HEK293 (cell line): ENCODE data around the gene CADM1.

Experiments
- CTCF ChIA-PET: fragments of 350-600 bp; formaldehyde crosslinking; extraction: SDS; loops from one replicate; lab custom pipeline; 2021; ENCODE audit warnings: antibody characterized with exemption; lab: Yijun Ruan, JAX
- POLR2A ChIA-PET: fragments of 300-600 bp; formaldehyde crosslinking; extraction: SDS; loops from one replicate; lab custom pipeline; 2020; ENCODE audit warnings: antibody characterized with exemption, inconsistent platforms; lab: Yijun Ruan, JAX
- H3K27ac ChIP-seq: fragments of 200-500 bp; sonication (Bioruptor generic); 2 replicates; pipeline ENCODE4 v1.5.1; 2014; ENCODE audit warnings: low read depth, low read length, control low read depth, inconsistent platforms; ENCODE audit errors: extremely low read depth
- H3K36me3 ChIP-seq, 2 experiments: fragments of 200-500 bp in 1 of 2; sonication (Bioruptor generic) in 1 of 2; 1 replicate in 1 of 2; 2 replicates in 1 of 2; pipeline ENCODE4 v1.5.1; 2014 to 2017; ENCODE audit warnings: inconsistent platforms in 2 of 2, low read length in 2 of 2; ENCODE audit not compliant: control insufficient read depth in 2 of 2, insufficient read depth in 1 of 2
- H3K4me1 ChIP-seq: fragments of 200-500 bp; sonication (Bioruptor generic); 2 replicates; pipeline ENCODE4 v1.5.1; 2014; ENCODE audit warnings: mild to moderate bottlenecking, low read length, inconsistent platforms; ENCODE audit not compliant: control insufficient read depth, insufficient read depth
- H3K4me3 ChIP-seq: 2 replicates; pipeline ENCODE4 v1.5.1; 2011; ENCODE audit warnings: low read depth, mild to moderate bottlenecking, control low read depth, low read length, moderate library complexity
- H3K9me3 ChIP-seq: fragments of 200-500 bp; sonication (Bioruptor generic); 2 replicates; pipeline ENCODE4 v1.5.1; 2014; ENCODE audit warnings: low read depth, low read length, inconsistent platforms; ENCODE audit not compliant: control insufficient read depth, insufficient read depth
- BCL11B ChIP-seq: fragments of 450-650 bp; formaldehyde crosslinking; IDR thresholded peaks from 2 replicates; pipeline ENCODE4 v1.5.1; 2016; ENCODE audit warnings: low read depth, missing biosample characterization, missing genetic modification characterization
- EGR2 ChIP-seq: fragments of 450-650 bp; formaldehyde crosslinking; IDR thresholded peaks from 2 replicates; pipeline ENCODE4 v1.5.1; 2016; ENCODE audit warnings: low read depth, missing biosample characterization, missing genetic modification characterization
- IKZF3 ChIP-seq: fragments of 450-650 bp; IDR thresholded peaks from 2 replicates; pipeline ENCODE4 v1.5.0; 2018; ENCODE audit warnings: missing biosample characterization, mild to moderate bottlenecking, missing genetic modification characterization, moderate library complexity
- KLF1 ChIP-seq: fragments of 450-650 bp; formaldehyde crosslinking; IDR thresholded peaks from 2 replicates; pipeline ENCODE4 v1.5.1; 2016; ENCODE audit warnings: missing biosample characterization, missing genetic modification characterization
- KLF10 ChIP-seq: fragments of 450-650 bp; IDR thresholded peaks from 2 replicates; pipeline ENCODE4 v1.5.1; 2018; ENCODE audit warnings: missing biosample characterization, mild to moderate bottlenecking, missing genetic modification characterization
- ZNF239 ChIP-seq: fragments of 450-650 bp; formaldehyde crosslinking; IDR thresholded peaks from 2 replicates; pipeline ENCODE4 v1.5.1; 2016; ENCODE audit warnings: missing biosample characterization, missing genetic modification characterization
- ZNF266 ChIP-seq: fragments of 450-650 bp; formaldehyde crosslinking; IDR thresholded peaks from 2 replicates; pipeline ENCODE4 v1.5.1; 2016; ENCODE audit warnings: missing biosample characterization, missing genetic modification characterization, low read depth
- ZNF394 ChIP-seq: fragments of 450-650 bp; formaldehyde crosslinking; IDR thresholded peaks from 2 replicates; pipeline ENCODE4 v1.5.1; 2016; ENCODE audit warnings: missing biosample characterization, missing genetic modification characterization, mild to moderate bottlenecking, moderate library complexity, borderline replicate concordance
- ZNF433 ChIP-seq: fragments of 450-650 bp; formaldehyde crosslinking; IDR thresholded peaks from 2 replicates; pipeline ENCODE4 v1.5.1; 2016; ENCODE audit warnings: missing biosample characterization, missing genetic modification characterization, low read depth
- ZNF544 ChIP-seq: fragments of 450-650 bp; formaldehyde crosslinking; IDR thresholded peaks from 2 replicates; pipeline ENCODE4 v1.5.0; 2017; ENCODE audit warnings: missing biosample characterization, missing genetic modification characterization
- ZNF658 ChIP-seq: fragments of 450-650 bp; formaldehyde crosslinking; IDR thresholded peaks from 2 replicates; pipeline ENCODE4; 2016; ENCODE audit warnings: missing biosample characterization, missing genetic modification characterization
- ZNF664 ChIP-seq: fragments of 450-650 bp; formaldehyde crosslinking; IDR thresholded peaks from 2 replicates; pipeline ENCODE4 v1.5.1; 2016; ENCODE audit warnings: missing biosample characterization, missing genetic modification characterization
- ZNF768 ChIP-seq: fragments of 450-650 bp; formaldehyde crosslinking; IDR thresholded peaks from 2 replicates; pipeline ENCODE4 v1.5.1; 2018; ENCODE audit warnings: missing biosample characterization, mild to moderate bottlenecking, missing genetic modification characterization
- ZNF785 ChIP-seq: fragments of 450-650 bp; formaldehyde crosslinking; IDR thresholded peaks from 2 replicates; pipeline ENCODE4 v1.5.1; 2016; ENCODE audit warnings: missing biosample characterization, missing genetic modification characterization
- TF ChIP-seq, protein P1 (sequence below): fragments of 450-650 bp; formaldehyde crosslinking; IDR thresholded peaks from 2 replicates; pipeline ENCODE4 v1.5.1; 2016; ENCODE audit warnings: missing biosample characterization, missing genetic modification characterization
- TF ChIP-seq, protein P2 (sequence below): fragments of 450-650 bp; formaldehyde crosslinking; IDR thresholded peaks from 2 replicates; pipeline ENCODE4 v1.5.1; 2016; ENCODE audit warnings: missing biosample characterization, missing genetic modification characterization
- TF ChIP-seq, protein P3 (sequence below): fragments of 450-650 bp; formaldehyde crosslinking; IDR thresholded peaks from 2 replicates; pipeline ENCODE4 v1.5.1; 2016; ENCODE audit warnings: missing biosample characterization, missing genetic modification characterization, borderline replicate concordance
- TF ChIP-seq, protein P4 (sequence below): fragments of 450-650 bp; formaldehyde crosslinking; IDR thresholded peaks from 2 replicates; pipeline ENCODE4 v1.5.1; 2017; ENCODE audit warnings: missing biosample characterization, missing genetic modification characterization

Gene CADM1

DNA sequence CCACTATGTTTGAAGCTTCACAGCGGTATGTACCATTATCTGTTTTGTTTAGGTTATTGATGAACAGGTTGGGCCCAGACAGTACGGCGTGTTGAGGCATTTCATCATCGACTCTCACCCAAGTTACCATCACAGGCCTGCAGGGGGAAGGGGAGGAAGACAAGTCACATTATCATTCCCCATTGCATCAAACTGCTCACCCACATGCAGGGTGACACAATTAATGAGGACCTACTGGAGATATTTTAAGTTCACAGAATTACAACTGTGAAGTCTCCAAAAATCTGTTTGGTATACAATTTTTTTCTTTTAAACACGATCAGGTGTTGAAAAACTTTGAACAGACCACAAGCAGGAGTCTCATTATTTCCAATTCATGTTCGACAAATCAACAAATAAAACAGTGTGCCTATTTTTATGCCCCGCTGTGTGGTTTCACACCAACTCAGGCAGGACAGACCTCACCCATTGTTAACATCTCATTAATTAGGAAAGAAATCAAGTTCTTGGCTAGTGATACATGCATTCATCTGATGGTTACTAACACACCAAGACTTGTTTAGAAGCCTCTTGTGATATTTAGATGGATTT, 289.5 kb downstream of the CADM1 start:
- TF ChIP-seq, protein P1, sequence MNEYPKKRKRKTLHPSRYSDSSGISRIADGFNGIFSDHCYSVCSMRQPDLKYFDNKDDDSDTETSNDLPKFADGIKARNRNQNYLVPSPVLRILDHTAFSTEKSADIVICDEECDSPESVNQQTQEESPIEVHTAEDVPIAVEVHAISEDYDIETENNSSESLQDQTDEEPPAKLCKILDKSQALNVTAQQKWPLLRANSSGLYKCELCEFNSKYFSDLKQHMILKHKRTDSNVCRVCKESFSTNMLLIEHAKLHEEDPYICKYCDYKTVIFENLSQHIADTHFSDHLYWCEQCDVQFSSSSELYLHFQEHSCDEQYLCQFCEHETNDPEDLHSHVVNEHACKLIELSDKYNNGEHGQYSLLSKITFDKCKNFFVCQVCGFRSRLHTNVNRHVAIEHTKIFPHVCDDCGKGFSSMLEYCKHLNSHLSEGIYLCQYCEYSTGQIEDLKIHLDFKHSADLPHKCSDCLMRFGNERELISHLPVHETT (tag by site-specific recombination): no peak
- no peak for TF ChIP-seq ZNF239 (tag by site-specific recombination)
- TF ChIP-seq, protein P2, sequence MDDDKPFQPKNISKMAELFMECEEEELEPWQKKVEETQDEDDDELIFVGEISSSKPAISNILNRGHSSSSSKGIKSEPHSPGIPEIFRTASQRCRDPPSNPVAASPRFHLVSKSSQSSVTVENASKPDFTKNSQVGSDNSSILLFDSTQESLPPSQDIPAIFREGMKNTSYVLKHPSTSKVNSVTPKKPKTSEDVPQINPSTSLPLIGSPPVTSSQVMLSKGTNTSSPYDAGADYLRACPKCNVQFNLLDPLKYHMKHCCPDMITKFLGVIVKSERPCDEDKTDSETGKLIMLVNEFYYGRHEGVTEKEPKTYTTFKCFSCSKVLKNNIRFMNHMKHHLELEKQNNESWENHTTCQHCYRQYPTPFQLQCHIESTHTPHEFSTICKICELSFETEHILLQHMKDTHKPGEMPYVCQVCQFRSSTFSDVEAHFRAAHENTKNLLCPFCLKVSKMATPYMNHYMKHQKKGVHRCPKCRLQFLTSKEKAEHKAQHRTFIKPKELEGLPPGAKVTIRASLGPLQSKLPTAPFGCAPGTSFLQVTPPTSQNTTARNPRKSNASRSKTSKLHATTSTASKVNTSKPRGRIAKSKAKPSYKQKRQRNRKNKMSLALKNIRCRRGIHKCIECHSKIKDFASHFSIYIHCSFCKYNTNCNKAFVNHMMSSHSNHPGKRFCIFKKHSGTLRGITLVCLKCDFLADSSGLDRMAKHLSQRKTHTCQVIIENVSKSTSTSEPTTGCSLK: no peak
- TF ChIP-seq ZNF664 (tag by site-specific recombination): no peak
- TF ChIP-seq ZNF544 (tag by site-specific recombination): no peak
- no peak for TF ChIP-seq ZNF785 (tag by site-specific recombination)
- no peak for TF ChIP-seq IKZF3 (tag by site-specific recombination)
- no peak for TF ChIP-seq KLF1 (tag by site-specific recombination)
- no peak for TF ChIP-seq EGR2 (tag by site-specific recombination)
- TF ChIP-seq ZNF266 (tag by site-specific recombination): no peak
- TF ChIP-seq, protein P3, sequence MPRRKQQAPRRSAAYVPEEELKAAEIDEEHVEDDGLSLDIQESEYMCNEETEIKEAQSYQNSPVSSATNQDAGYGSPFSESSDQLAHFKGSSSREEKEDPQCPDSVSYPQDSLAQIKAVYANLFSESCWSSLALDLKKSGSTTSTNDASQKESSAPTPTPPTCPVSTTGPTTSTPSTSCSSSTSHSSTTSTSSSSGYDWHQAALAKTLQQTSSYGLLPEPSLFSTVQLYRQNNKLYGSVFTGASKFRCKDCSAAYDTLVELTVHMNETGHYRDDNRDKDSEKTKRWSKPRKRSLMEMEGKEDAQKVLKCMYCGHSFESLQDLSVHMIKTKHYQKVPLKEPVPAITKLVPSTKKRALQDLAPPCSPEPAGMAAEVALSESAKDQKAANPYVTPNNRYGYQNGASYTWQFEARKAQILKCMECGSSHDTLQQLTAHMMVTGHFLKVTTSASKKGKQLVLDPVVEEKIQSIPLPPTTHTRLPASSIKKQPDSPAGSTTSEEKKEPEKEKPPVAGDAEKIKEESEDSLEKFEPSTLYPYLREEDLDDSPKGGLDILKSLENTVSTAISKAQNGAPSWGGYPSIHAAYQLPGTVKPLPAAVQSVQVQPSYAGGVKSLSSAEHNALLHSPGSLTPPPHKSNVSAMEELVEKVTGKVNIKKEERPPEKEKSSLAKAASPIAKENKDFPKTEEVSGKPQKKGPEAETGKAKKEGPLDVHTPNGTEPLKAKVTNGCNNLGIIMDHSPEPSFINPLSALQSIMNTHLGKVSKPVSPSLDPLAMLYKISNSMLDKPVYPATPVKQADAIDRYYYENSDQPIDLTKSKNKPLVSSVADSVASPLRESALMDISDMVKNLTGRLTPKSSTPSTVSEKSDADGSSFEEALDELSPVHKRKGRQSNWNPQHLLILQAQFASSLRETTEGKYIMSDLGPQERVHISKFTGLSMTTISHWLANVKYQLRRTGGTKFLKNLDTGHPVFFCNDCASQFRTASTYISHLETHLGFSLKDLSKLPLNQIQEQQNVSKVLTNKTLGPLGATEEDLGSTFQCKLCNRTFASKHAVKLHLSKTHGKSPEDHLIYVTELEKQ (tag by site-specific recombination): no peak
- TF ChIP-seq BCL11B (tag by site-specific recombination): no peak
- TF ChIP-seq ZNF658 (tag by site-specific recombination): no peak
- TF ChIP-seq ZNF433 (tag by site-specific recombination): no peak
- TF ChIP-seq, protein P4, sequence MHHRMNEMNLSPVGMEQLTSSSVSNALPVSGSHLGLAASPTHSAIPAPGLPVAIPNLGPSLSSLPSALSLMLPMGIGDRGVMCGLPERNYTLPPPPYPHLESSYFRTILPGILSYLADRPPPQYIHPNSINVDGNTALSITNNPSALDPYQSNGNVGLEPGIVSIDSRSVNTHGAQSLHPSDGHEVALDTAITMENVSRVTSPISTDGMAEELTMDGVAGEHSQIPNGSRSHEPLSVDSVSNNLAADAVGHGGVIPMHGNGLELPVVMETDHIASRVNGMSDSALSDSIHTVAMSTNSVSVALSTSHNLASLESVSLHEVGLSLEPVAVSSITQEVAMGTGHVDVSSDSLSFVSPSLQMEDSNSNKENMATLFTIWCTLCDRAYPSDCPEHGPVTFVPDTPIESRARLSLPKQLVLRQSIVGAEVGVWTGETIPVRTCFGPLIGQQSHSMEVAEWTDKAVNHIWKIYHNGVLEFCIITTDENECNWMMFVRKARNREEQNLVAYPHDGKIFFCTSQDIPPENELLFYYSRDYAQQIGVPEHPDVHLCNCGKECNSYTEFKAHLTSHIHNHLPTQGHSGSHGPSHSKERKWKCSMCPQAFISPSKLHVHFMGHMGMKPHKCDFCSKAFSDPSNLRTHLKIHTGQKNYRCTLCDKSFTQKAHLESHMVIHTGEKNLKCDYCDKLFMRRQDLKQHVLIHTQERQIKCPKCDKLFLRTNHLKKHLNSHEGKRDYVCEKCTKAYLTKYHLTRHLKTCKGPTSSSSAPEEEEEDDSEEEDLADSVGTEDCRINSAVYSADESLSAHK: no peak
- no peak for TF ChIP-seq ZNF768 (tag by site-specific recombination)
- TF ChIP-seq ZNF394 (tag by site-specific recombination): no peak
- no peak for TF ChIP-seq KLF10 (tag by site-specific recombination)
- Histone ChIP-seq H3K36me3 (peaks cover 0 to 63% of the 10 kb centered on the region in 2 experiments; a peak in 1 of 3 replicates), H3K4me3 (no peak overlapping the region), H3K4me1 (no peaks in the 10 kb centered on the region), H3K27ac (no peak overlapping the region), H3K9me3 (no peaks in the 10 kb centered on the region)
- POLR2A ChIA-PET: no interaction called here
- CTCF ChIA-PET: interaction anchor here (0.8 to 2.6 kb wide), 2 partner anchors 12 to 440 kb away, joined by 3 to 15 read pairs; no protein-coding TSS in a partner anchor
